Smooth muscle cell of the pulmonary artery (primary cell): ENCODE measurements around the gene ASB2. TPM values are rescaled to one million over a fixed set of nuclear protein-coding genes. Genes with fewer than 3 reads are reported as not detected.

ENCODE experiments used
- total RNA-seq: library from RNA; depleted of rRNA; stranded (reverse); fragments of >200 nt; gene quantifications from 2 replicates; pipeline ENCODE4 v1.2.3, GENCODE V29; 2014

Gene ASB2
- total RNA-seq = 0.52 and 1.7 TPM in 2 replicates

GRCh38 chr14:93976477-93977057, at the start of gene ASB2:
ASB2 (minus strand) TSS chr14:93976570; CDS start chr14:93964539, 12,031 bp downstream.

DNA sequence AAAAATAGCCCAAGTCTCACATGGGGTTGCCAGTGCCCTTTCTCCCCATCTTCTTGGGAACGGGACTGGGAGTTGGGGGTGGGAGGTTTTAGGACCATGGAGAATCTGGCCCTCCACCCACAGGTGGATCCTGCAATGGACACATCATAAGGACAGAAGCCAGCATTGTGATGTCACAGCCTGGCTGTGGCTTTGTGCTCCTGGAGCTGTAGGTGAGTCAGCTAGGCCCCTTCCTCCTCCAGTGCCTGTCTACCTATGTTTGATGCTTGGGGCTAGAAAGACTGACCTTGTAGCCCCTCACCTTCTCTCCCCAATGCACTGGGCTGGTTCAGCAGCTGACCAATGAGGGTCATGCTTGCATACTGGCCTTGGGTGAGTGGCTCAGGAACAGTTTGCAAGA, 20.7 kb upstream of the ASB2 start, which contains the start of gene CCDC197:
Gene CCDC197 (plus strand): TSS at position 220 of the 400 bp plus-strand sequence. CDS start 831 bp downstream, outside the sequence.

GRCh38 chr14:93926873-93927799, 49.2 kb downstream of the ASB2 start, which contains the start of gene FAM181A:
FAM181A (plus strand) TSS chr14:93927344; CDS start chr14:93928286, 942 bp downstream.

Other genes with a start within 250 kb of the ASB2 start
- gene PRIMA1, start 188.1 kb downstream of the ASB2 start, total RNA-seq = not detected in 2 replicates
- gene FAM181A, start 49.2 kb downstream of the ASB2 start, total RNA-seq = not detected in 2 replicates
- gene CCDC197, start 20.7 kb upstream of the ASB2 start, total RNA-seq = not detected in 2 replicates
- gene OTUB2, start 49.8 kb upstream of the ASB2 start, total RNA-seq = 1.8 and 1.9 TPM in 2 replicates
- 128 and 134 TPM in 2 replicates for gene DDX24, start 104.6 kb upstream of the ASB2 start, total RNA-seq
- gene IFI27L1, start 104.7 kb upstream of the ASB2 start, total RNA-seq = 8.7 and 11.1 TPM in 2 replicates
- 9.1 and 10.9 TPM in 2 replicates for gene IFI27, start 134.2 kb upstream of the ASB2 start, total RNA-seq
- gene IFI27L2, start 153.0 kb upstream of the ASB2 start, total RNA-seq = 77.0 and 98.4 TPM in 2 replicates
- 0.33 and 1.4 TPM in 2 replicates for gene PPP4R4, start 197.8 kb upstream of the ASB2 start, total RNA-seq